GM18505 (cell line): ENCODE results near the gene HENMT1.
A peak's percentile ranks its signal among the peaks of the same experiment; 100 is the strongest.
"Not testable (repeated sequence)": the region's sequence is repeated elsewhere in the genome, so short reads cannot be mapped to it uniquely, and the experiment has no call there.

ENCODE experiments used
- ATAC-seq: cut with Tn5 transposase; IDR thresholded peaks from one replicate; pipeline ENCODE4 v1.9.1; 2021; ENCODE audit not compliant: unreplicated experiment
- POLR2A ChIP-seq: IDR thresholded peaks from 4 replicates; pipeline ENCODE4 v1.6.1; 2011; ENCODE audit warnings: borderline replicate concordance; ENCODE audit not compliant: insufficient read depth, insufficient read length; ENCODE audit errors: extremely low read depth

HENMT1 gene

GRCh38 chr1:108661030-108661609, at the start of gene HENMT1:
HENMT1 (minus strand) TSS chr1:108661093; CDS start chr1:108659884, 1,209 bp downstream.
- ATAC-seq: peak; percentile 87
- peak; percentile 85 for TF ChIP-seq POLR2A

DNA sequence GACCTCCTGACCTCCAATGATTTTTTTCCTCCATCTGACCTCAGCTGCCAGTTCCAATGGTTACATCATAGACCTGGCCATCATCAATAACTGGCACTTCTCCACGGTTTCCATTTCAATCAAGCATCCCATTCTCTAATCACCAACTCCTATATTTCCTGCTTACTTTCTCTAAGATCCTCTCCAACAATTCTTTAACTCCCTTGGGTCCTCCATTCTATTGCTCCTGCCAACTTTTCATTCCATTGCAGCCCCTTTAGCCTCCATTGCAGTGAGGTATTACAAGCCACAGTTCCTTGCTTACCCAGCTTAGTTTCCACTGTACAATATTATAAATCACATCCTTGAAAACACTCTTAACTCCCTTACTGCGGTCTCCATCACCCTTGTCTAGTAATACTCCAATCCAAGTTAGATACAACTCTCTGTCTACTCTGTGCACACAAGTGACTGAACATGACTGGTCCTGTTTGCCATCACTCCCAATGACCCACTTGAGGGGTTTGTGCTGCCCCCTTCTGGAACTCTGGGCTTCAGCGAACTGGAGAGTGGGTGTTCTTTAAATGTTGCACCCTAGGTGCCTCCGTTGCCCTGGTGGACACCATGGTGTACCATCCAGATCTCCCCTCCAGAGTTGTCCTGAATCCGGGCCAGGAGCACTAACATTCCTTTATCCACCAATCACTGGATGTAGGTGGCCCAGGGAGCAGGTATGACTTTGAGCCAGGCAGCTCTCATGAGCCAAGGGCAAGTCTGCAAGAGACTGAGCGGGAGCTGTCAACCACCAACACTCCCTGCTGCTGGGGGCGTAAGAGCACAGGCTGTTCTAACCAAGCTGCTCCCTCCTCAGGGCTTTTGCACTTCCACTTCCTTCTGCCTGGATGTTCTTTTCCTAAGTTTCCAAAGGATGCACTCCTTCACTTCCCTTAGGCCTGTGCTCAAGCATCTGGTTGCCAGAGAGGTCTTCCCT, 48.1 kb upstream of the HENMT1 start:
- TF ChIP-seq POLR2A: no peak
- ATAC-seq: peak; percentile 57

DNA sequence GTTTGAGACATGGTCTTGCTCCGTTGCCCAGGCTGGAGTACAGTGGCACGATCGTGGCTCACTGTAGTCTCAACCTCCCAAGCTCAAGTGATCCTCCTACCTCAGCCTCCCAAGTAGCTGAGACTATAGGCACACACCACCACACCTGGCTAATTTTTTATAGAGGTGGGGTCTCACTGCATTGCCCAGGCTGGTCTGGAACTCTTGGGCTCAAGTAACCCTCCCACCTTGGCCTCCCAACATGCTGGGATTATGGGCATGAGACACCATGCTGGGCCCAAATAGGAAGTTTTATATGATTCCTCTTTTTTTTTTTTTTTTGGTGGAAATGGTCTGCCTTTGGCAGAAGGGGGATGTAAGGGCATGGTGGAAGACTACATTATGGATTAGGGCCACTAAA, 45.8 kb upstream of the HENMT1 start:
- TF ChIP-seq POLR2A: no peak
- no peak for ATAC-seq

DNA sequence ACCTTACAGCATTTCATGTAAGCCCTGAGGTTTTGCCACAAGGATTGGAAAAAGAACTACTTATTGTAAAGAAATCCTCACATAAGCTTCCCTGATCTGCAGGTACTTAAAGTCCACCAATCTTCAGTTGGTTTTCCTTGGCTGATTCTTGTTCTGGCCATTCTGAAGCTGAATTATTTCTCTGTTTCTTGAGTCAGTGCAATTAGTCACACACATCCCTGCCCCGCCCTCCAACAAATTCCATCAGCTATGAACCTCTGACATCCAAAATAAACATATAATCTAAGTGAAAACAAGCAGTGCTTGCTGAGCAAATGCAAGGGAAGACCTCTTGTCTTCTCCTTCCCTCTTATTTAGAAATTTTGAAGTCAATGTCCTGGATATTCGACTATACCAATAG, 43.6 kb upstream of the HENMT1 start:
- no peak for ATAC-seq
- TF ChIP-seq POLR2A: no peak

DNA sequence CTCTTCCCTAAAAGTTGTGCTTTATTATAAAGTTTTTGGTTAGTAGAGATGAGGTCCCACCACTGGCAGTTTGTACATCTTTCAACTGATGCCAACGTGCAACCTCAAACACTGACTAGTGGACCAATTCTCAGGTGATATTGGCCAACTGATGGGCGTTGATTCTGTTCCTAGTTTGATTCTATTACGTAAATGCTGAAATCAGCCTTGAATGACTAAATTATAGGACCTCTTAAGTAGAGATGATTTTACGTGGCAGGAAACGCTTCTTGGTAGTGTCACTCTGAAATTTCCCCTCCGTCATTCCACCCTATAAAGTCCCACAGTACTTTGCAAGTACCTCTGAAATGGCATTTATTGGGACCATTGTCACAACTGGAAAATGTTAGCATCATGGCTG, 43.0 kb upstream of the HENMT1 start:
- no peak for TF ChIP-seq POLR2A
- ATAC-seq: no peak

GRCh38 chr1:108702109-108702508, 41.2 kb upstream of the HENMT1 start:
- not testable (repeated sequence) for ATAC-seq

DNA sequence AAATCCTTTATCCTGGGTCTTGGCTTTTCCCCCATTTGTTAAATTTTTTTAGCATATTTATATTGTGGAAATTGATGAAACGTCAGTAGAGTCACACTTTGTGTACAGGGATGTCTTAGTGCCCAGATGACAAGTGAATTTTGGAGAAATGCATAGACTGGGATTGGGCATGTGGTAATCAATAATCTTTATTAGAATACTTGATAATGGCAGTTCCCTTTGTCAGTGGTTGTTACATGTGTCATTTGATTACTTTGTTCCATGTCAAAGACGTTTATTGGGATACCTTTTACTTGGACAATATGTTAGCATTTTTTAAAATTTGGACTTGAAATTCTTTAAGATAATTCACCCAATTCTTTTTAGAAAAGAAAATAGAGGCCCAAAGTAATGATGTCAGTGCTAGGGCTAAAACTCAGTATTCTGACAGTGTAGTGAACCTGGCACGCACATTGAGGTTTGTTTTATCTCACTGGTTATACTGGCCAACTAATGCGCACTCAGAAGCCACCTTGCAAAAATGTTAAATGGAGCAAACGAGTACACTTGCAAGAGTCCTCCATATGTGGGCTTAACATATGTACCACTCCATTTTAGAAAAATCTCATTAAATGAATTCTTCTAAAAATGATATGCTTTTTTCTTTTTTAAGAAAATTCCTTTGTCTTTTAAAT, 40.4 kb upstream of the HENMT1 start:
- ATAC-seq: no peak
- no peak for TF ChIP-seq POLR2A

DNA sequence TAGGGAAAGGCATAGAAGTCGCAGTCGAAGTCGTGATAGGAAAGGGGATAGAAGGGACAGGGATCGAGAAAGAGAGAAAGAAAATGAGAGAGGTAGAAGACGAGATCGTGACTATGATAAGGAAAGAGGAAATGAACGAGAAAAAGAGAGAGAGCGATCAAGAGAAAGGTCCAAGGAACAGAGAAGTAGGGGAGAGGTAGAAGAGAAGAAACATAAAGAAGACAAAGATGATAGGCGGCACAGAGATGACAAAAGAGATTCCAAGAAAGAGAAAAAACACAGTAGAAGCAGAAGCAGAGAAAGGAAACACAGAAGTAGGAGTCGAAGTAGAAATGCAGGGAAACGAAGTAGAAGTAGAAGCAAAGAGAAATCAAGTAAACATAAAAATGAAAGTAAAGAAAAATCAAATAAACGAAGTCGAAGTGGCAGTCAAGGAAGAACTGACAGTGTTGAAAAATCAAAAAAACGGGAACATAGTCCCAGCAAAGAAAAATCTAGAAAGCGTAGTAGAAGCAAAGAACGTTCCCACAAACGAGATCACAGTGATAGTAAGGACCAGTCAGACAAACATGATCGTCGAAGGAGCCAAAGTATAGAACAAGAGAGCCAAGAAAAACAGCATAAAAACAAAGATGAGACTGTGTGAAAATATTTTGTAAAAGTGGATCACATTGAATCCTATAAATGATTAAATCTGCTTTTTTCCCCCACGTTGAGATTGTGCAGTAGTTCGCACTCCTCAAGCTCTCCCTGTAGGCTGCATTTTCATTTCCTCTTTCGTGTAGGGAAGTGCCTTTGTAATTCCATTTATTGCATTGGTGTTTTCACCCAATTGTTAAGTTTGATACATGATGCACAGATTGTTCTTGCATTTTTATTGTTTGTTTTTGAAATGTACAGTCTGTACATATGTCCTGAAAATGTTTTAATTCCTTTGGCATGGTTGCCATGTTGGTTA, 38.8 kb upstream of the HENMT1 start:
- no peak for ATAC-seq
- peak; percentile 19 for TF ChIP-seq POLR2A

GRCh38 chr1:108695535-108695934, 34.6 kb upstream of the HENMT1 start:
- no peak for TF ChIP-seq POLR2A
- ATAC-seq: no peak

DNA sequence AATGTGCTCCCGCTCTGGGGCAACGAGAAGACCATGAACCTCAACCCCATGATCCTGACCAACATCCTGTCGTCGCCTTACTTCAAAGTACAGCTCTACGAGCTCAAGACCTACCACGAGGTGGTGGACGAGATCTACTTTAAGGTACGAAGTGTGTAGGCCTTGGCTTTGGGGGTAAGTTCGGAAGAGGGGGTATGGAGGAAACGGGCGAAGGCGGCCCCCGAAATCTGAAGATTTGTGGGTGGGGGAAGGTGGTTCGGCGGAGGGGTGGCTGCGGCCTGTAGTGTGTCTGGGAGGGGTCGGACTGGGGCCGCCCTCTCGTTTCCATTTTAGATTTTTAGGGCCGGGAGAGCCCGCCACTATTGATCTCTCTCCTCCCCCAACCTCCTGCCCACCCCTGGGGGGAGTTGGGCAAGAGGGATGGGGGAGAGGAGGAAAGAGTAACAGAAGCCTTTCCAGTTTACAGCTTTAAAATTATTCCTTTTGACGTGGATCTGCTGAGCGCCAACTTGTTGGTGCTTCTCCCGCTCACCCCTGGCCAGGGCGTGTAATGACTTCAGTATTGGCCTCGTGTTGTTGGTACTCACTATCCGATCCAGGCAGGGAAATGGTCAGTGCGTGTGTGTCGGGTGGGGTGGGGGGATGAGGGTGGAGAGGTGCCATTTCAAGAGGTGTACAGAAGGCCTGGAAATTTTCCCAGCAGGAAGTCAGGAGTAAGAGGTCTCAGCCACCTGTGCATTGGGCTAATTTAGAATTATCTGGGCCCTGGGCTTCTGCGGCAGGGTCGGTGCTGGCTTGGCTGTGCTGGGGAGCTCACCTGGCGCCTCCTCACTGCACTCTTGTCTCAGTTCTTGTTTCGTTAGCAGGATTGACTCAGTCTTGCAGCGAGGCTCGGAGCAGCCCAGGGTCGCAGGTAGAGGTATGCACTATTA, 32.1 kb upstream of the HENMT1 start:
- TF ChIP-seq POLR2A: peak; percentile 15
- peak; percentile 60 for ATAC-seq

DNA sequence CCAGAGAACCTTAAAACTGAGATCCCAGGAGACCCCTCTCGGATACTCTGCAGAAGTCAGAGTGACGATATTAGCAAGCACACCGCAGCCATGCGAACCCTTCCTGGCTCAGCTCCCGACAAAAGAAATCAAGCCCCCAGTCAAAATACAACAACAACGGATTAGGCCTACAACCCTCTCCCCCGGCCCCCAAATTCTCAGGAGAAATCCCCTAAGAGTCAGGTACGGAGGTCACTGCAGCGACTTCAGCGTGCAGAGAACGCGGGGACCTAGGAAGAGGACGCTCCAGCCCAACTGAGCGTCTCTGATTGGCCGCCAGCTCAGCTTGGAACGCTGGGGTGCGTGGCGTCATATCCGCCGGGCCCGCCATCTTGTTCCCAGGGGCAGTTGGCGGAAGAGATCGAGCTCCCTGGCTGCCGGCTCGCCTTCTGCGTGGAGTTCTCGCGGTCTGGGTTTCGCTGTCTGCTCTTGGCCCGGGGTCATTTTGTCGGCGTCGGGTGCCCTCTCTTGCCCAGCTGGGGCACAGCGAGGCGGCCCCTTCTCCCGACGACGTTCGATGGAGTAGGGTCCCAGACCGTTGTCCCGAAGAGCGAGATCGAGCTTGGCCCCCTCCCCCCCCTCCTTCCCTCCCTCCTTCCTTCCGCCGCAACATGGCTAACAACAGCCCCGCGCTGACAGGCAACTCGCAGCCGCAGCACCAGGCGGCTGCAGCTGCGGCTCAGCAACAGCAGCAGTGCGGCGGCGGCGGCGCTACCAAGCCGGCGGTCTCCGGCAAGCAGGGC, 31.2 kb upstream of the HENMT1 start, which contains the start of gene PRPF38B:
Gene PRPF38B, plus strand, starts transcription at position 369 of the 782 bp plus-strand sequence. Its CDS starts 282 bp downstream, at position 651.
- peak; percentile 92 for ATAC-seq
- TF ChIP-seq POLR2A: peak; percentile 98
